ENCODE data around the gene POLR1C. TPM values are rescaled to one million over a fixed set of nuclear protein-coding genes. Genes with fewer than 3 reads are reported as not detected.
A peak's percentile ranks its signal among the peaks of the same experiment; 100 is the strongest.

Gene POLR1C
- total and polyA plus RNA-seq, 7 donors = 17.5 to 64.5 (median 24.7) TPM

- intact Hi-C loops (cut with DNase I) = no loop called here
- ATAC-seq (no peak), DNase-seq (peak in 1 of 2 donors; percentile 54)
- Histone ChIP-seq H3K9me3 (no peaks in the 10 kb centered on the region), H3K4me3 (peak overlapping the region; percentile 87), H3K27me3 (ENCODE audit: insufficient read depth in 3 of 3, low read length in 2 of 3) (peaks cover 0 to 9% (median 0%) of the 10 kb centered on the region in 3 donors), H3K27ac (no peak overlapping the region), H3K4me1 (peaks cover 12% of the 10 kb centered on the region), H3K36me3 (ENCODE audit: insufficient read depth in 1 of 2, low read depth in 1 of 2) (peaks cover 10 to 57% of the 10 kb centered on the region in 2 donors)
- no peak for TF ChIP-seq CTCF (IDR thresholded peaks at IDR 0.05)
- WGBS, 3 donors = 7 to 14% (median 8%) methylated on average over 37 to 69 of the region's 69 CpGs
These were observed 7.5 kb upstream of the POLR1C start for GRCh38 chr6:43509142-43509983.

GRCh38 chr6:43509984-43510826 lies 6.7 kb upstream of the POLR1C start, which contains the start of gene LRRC73:
TSS of gene LRRC73 (minus strand) at chr6:43510346. CDS start at chr6:43509785, 561 bp downstream.
- ATAC-seq (peak; percentile 81 to 90 (median 84)), DNase-seq (peak; percentile 90 to 93)
- Histone ChIP-seq H3K27ac (peak within 1 kb of the TSS; percentile 30), H3K4me3 (peak within 1 kb of the TSS; percentile 87), H3K4me1 (peaks cover 20% of the 10 kb centered on the region), H3K27me3 (ENCODE audit: insufficient read depth in 3 of 3, low read length in 2 of 3) (peaks cover 0 to 9% (median 0%) of the 10 kb centered on the region in 3 donors), H3K9me3 (no peaks in the 10 kb centered on the region), H3K36me3 (ENCODE audit: insufficient read depth in 1 of 2, low read depth in 1 of 2) (peaks cover 10 to 57% of the 10 kb centered on the region in 2 donors)
- no peak for TF ChIP-seq CTCF (IDR thresholded peaks at IDR 0.05)
- intact Hi-C loops (cut with DNase I) = loop anchor here in 1 of 2 donors (10.0 kb wide), 1 partner anchor 615 kb away; a partner anchor contains a TSS
- WGBS, 3 donors = 4 to 5% (median 5%) methylated on average over 61 to 96 of the region's 96 CpGs

- DNase-seq (no peak), ATAC-seq (peak in 2 of 4 donors; percentile 0 to 4)
- no peak for TF ChIP-seq CTCF (IDR thresholded peaks at IDR 0.05)
- H3K9me3 ChIP-seq = no peaks in the 10 kb centered on the region
- H3K36me3 ChIP-seq (ENCODE audit: insufficient read depth in 1 of 2, low read depth in 1 of 2) = peaks cover 10 to 57% of the 10 kb centered on the region in 2 donors
- H3K27ac ChIP-seq = peak overlapping the region; percentile 30
- intact Hi-C loops (cut with DNase I) = loop anchor here in 1 of 2 donors (10.0 kb wide), 1 partner anchor 616 kb away; a partner anchor contains a TSS
- peaks cover 0 to 9% (median 0%) of the 10 kb centered on the region in 3 donors for H3K27me3 ChIP-seq (ENCODE audit: insufficient read depth in 3 of 3, low read length in 2 of 3)
- peaks cover 25% of the 10 kb centered on the region for H3K4me1 ChIP-seq
- WGBS, 3 donors = 62 to 83% (median 72%) methylated on average over 10 of the region's 10 CpGs
- peak overlapping the region; percentile 87 for H3K4me3 ChIP-seq
These were observed 6.1 kb upstream of the POLR1C start for GRCh38 chr6:43510827-43511163.

GRCh38 chr6:43511824-43512415 lies 5.0 kb upstream of the POLR1C start:
- 42 to 56% (median 44%) methylated on average over 10 to 11 of the region's 11 CpGs for WGBS, 3 donors
- H3K36me3 ChIP-seq (ENCODE audit: insufficient read depth in 1 of 2, low read depth in 1 of 2) = peaks cover 10 to 53% of the 10 kb centered on the region in 2 donors
- DNase-seq (peak in 1 of 2 donors; percentile 46), ATAC-seq (no peak)
- H3K9me3 ChIP-seq = no peaks in the 10 kb centered on the region
- TF ChIP-seq CTCF (IDR thresholded peaks at IDR 0.05) = no peak
- H3K27me3 ChIP-seq (ENCODE audit: insufficient read depth in 3 of 3, low read length in 2 of 3) = peaks cover 0 to 9% (median 0%) of the 10 kb centered on the region in 3 donors
- no peak overlapping the region for H3K4me3 ChIP-seq
- H3K4me1 ChIP-seq = peaks cover 28% of the 10 kb centered on the region
- intact Hi-C loops (cut with DNase I) = loop anchor here in 1 of 2 donors (10.0 kb wide), 1 partner anchor 617 kb away; a partner anchor contains a TSS
- H3K27ac ChIP-seq = no peak overlapping the region
